ENCODE measurements around the gene LIMK1. TPM values are rescaled to one million over a fixed set of nuclear protein-coding genes. Genes with fewer than 3 reads are reported as not detected.

Gene LIMK1
- 10 to 100 TPM; 57.8 to 75.6 (median 67.2) TPM for total RNA-seq (2021; fragmentation: NEBNext Ultra II Directional; extraction: Animal tissue kit (Norgen Biotek cat#: 25700))
- long read RNA-seq, partial matches to known transcripts, result 1 of 2 reads
- long read RNA-seq, other reads (novel, unspliced or antisense), result 1 of 2 reads

- Mint-ChIP-seq H3K9me3 (no peaks in the 10 kb centered on the region), H3K4me1 (ENCODE audit: low read depth) (peaks cover 27% of the 10 kb centered on the region), H3K27me3 (ENCODE audit: insufficient read depth) (peaks cover 3% of the 10 kb centered on the region; the same call in 1 of the 2 replicates), H3K4me3 (peak within 1 kb of the TSS; percentile 92), H3K27ac (peak within 1 kb of the TSS; percentile 88), H3K36me3 (ENCODE audit: low read depth) (peaks cover 17% of the 10 kb centered on the region)
- TF ChIP-seq CTCF (IDR thresholded peaks at IDR 0.05), result no peak
- peak; percentile 31 for DNase-seq
Observed at GRCh38 chr7:74083117-74083876, at the start of gene LIMK1. LIMK1 (plus strand) TSS chr7:74083804; CDS start chr7:74083991, 187 bp downstream.

- H3K27ac Mint-ChIP-seq, result no peak overlapping the region
- no peak for DNase-seq
- H3K27me3 Mint-ChIP-seq (ENCODE audit: insufficient read depth), result peaks cover 3% of the 10 kb centered on the region; the same call in 1 of the 2 replicates
- H3K4me1 Mint-ChIP-seq (ENCODE audit: low read depth), result peaks cover 5% of the 10 kb centered on the region
- no peak overlapping the region for H3K4me3 Mint-ChIP-seq
- no peaks in the 10 kb centered on the region for H3K9me3 Mint-ChIP-seq
- TF ChIP-seq CTCF (IDR thresholded peaks at IDR 0.05), result no peak
- H3K36me3 Mint-ChIP-seq (ENCODE audit: low read depth), result no peaks in the 10 kb centered on the region
Observed at GRCh38 chr7:74037609-74038008, 46.0 kb upstream of the LIMK1 start.

GRCh38 chr7:74038194-74038961, 45.2 kb upstream of the LIMK1 start:
- TF ChIP-seq CTCF (IDR thresholded peaks at IDR 0.05), result no peak
- Mint-ChIP-seq H3K27me3 (ENCODE audit: insufficient read depth) (0 out of 2 replicates have a peak, but pooled peaks cover 1% of the 10 kb centered on the region), H3K4me3 (no peak overlapping the region), H3K36me3 (ENCODE audit: low read depth) (no peaks in the 10 kb centered on the region), H3K9me3 (no peaks in the 10 kb centered on the region), H3K27ac (no peak overlapping the region), H3K4me1 (ENCODE audit: low read depth) (peaks cover 5% of the 10 kb centered on the region)
- DNase-seq, result no peak

- Mint-ChIP-seq H3K4me1 (ENCODE audit: low read depth) (peaks cover 7% of the 10 kb centered on the region), H3K27me3 (ENCODE audit: insufficient read depth) (0 out of 2 replicates have a peak, but pooled peaks cover 1% of the 10 kb centered on the region), H3K9me3 (no peaks in the 10 kb centered on the region), H3K27ac (no peak overlapping the region), H3K36me3 (ENCODE audit: low read depth) (no peaks in the 10 kb centered on the region), H3K4me3 (no peak overlapping the region)
- TF ChIP-seq CTCF (IDR thresholded peaks at IDR 0.05), result no peak
- no peak for DNase-seq
Observed at GRCh38 chr7:74039337-74039736, 44.3 kb upstream of the LIMK1 start.

- no peak overlapping the region for H3K4me3 Mint-ChIP-seq
- no peak for DNase-seq
- peaks cover 7% of the 10 kb centered on the region for H3K4me1 Mint-ChIP-seq (ENCODE audit: low read depth)
- H3K9me3 Mint-ChIP-seq, result no peaks in the 10 kb centered on the region
- H3K27ac Mint-ChIP-seq, result no peak overlapping the region
- 0 out of 2 replicates have a peak, but pooled peaks cover 1% of the 10 kb centered on the region for H3K27me3 Mint-ChIP-seq (ENCODE audit: insufficient read depth)
- TF ChIP-seq CTCF (IDR thresholded peaks at IDR 0.05), result no peak
- no peaks in the 10 kb centered on the region for H3K36me3 Mint-ChIP-seq (ENCODE audit: low read depth)
Observed at GRCh38 chr7:74040101-74040790, 43.4 kb upstream of the LIMK1 start.

All from HFFc6 (cell line).